ENCODE data around the gene PAX7.

The PAX7 gene

GRCh38 chr1:18795002-18795689, 164.5 kb downstream of the PAX7 start:
- no peak for DNase-seq (ENCODE audit: low read depth in 2 of 2)

GRCh38 chr1:18796950-18797349, 166.3 kb downstream of the PAX7 start:
- no peak for DNase-seq (ENCODE audit: low read depth in 2 of 2)

Data from stimulated activated CD4-positive, alpha-beta T cell treated with anti-CD3 and anti-CD28 coated beads, Interleukin-12 subunit alpha, Interleukin-12 subunit beta, amount 100 ng/mL, for 24 hours (primary cell).